GM13977 (cell line): ENCODE data around the gene SMIM10L2A.

ENCODE experiments used
- DNase-seq: peaks from one replicate; pipeline ENCODE4 v3.0.0; 2012; ENCODE audit warnings: low spot score
- CTCF ChIP-seq: IDR thresholded peaks from 2 replicates; pipeline ENCODE4 v1.5.1; 2012; ENCODE audit warnings: mild to moderate bottlenecking, control low read depth; ENCODE audit not compliant: insufficient read depth; ENCODE audit errors: extremely low read depth, missing control alignments
- in situ Hi-C: fragments of 300-500 bp; cut with MboI; formaldehyde crosslinking; loops from one replicate; pipeline ENCODE4 v1.12.0; 2022; ENCODE audit warnings: low sequenced_read_pairs, low pct_unique_long_range_greater_than_20kb, mixed read lengths, inconsistent platforms; ENCODE audit not compliant: unreplicated experiment

Gene SMIM10L2A

GRCh38 chrX:135389243-135389642 lies 32.5 kb upstream of the SMIM10L2A start:
- TF ChIP-seq CTCF, result no peak
- no peak for DNase-seq
- in situ Hi-C loops, result no loop called here

GRCh38 chrX:135389717-135390116 lies 32.0 kb upstream of the SMIM10L2A start:
- TF ChIP-seq CTCF, result no peak
- DNase-seq, result no peak
- in situ Hi-C loops, result no loop called here

DNA sequence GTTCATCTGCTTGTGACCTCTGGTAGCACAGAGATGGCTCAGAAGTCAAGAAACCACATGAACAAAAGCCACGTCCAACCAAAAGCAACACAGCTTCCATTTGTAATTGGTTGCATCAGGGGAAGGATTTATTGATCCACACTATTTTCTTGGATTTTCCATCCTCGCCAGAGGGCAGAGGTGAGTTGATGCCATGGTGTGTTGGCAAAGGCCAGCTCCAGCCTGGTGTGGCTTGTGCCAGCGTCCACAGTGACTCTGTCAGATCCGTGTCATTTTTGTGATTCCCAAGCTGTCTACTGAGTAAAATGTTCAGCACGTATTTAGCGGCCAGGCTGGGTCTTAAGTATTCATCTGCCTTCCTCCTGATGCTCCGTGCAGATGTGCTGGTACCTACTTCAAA lies 30.0 kb upstream of the SMIM10L2A start:
- no peak for TF ChIP-seq CTCF
- no peak for DNase-seq
- in situ Hi-C loops, result no loop called here

DNA sequence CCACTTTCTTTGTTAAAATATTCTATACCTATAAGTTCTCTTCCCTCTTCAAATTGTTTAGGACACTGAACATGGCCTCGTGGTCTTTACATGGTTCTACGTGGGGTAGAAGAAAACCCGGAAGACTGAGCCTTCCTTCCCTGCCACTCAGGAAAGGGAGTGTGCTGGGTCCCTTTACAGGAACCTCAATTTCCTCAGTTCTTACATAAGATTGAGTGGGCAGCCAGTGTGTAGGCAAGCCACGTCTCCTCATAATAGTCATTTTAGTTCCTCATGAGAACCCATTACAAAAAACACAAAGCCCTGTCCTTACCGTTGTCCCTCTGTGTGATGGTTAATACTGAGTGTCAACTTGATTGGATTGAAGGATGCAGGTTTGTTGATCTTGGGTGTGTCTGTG lies 28.7 kb upstream of the SMIM10L2A start:
- DNase-seq, result no peak
- in situ Hi-C loops, result no loop called here
- TF ChIP-seq CTCF, result no peak

GRCh38 chrX:135395064-135395463 lies 26.7 kb upstream of the SMIM10L2A start:
- in situ Hi-C loops, result no loop called here
- DNase-seq, result no peak
- TF ChIP-seq CTCF, result no peak

DNA sequence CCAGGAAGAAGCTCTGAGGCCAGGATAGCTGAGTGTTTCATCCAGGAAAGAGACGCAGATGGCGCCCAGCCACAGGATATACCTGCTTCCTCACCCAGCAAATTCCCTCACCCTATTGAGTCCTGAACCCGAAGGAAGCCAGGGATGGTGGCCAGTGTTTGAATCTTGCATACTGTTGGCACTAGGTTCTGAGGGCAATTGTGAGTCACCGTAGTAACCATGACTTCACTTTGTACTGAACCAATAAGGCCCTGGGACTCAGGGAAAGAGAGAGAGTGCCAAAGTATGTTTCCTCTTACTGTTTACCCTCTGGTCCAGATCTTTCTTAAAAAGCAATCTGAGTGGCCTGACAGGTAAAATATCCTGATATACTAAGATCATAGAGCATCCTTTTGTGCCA lies 25.6 kb upstream of the SMIM10L2A start:
- no peak for TF ChIP-seq CTCF
- DNase-seq, result no peak
- in situ Hi-C loops, result no loop called here

DNA sequence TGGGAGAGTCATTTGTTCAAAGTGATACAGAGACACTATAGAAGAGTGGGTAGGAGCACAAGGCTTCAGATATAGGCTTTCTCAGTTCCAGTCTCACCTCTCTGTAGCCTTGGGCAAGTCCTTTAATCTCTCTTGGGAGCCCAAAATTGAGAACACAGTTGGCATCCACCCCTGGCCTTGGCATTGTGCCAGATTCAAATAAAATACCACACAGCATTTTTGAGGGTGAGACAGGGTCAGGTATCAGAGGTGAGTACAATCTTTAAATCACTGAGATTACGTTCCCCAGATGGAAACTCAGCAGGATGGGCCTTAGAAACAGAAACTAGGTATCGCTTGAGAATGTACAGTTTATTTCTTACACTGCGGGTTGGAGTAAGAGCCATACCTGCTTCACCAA lies 25.2 kb upstream of the SMIM10L2A start:
- no peak for TF ChIP-seq CTCF
- in situ Hi-C loops, result no loop called here
- DNase-seq, result no peak
